ENCODE measurements around the gene SLC5A6.

GRCh38 chr2:27240406-27240805 is 28.3 kb upstream of the SLC5A6 start:
- TF ChIP-seq NFRKB (IDR thresholded peaks at IDR 0.05) (no peak), SP1 (IDR thresholded peaks at IDR 0.05) (no peak), SUZ12 (IDR thresholded peaks at IDR 0.05) (no peak), PKNOX1 (IDR thresholded peaks at IDR 0.05) (no peak), BHLHE40 (IDR thresholded peaks at IDR 0.05; ENCODE audit: borderline replicate concordance) (no peak), FOXM1 (IDR thresholded peaks at IDR 0.05; ENCODE audit: borderline replicate concordance) (no peak)

All from HEK293T (cell line).